IPS-18c (cell line): ENCODE data around the gene MAT1A.
"Not testable (repeated sequence)": the region's sequence is repeated elsewhere in the genome, so short reads cannot be mapped to it uniquely, and the experiment has no call there.

Experiments
- H3K4me3 ChIP-seq: 2 replicates; pipeline ENCODE4 v1.7.0; 2013; ENCODE audit warnings: low read depth, mild to moderate bottlenecking, low read length, moderate library complexity; ENCODE audit not compliant: insufficient read depth
- H3K9me3 ChIP-seq: one replicate; pipeline ENCODE4 v1.6.1; 2013; ENCODE audit warnings: mild to moderate bottlenecking, low read length, moderate library complexity; ENCODE audit not compliant: control insufficient read depth, insufficient read depth

Gene MAT1A

GRCh38 chr10:80289451-80290287, at the start of gene MAT1A:
TSS of gene MAT1A (minus strand) at chr10:80289658. CDS start at chr10:80289423, 235 bp downstream.
- Histone ChIP-seq H3K9me3 (no peaks in the 10 kb centered on the region), H3K4me3 (no peak within 1 kb of the TSS)

- H3K4me3 ChIP-seq = no peak overlapping the region
- peaks cover 2% of the 10 kb centered on the region for H3K9me3 ChIP-seq
Observed at GRCh38 chr10:80333983-80334382, 44.5 kb upstream of the MAT1A start.

- H3K9me3 ChIP-seq = no peaks in the 10 kb centered on the region
- no peak overlapping the region for H3K4me3 ChIP-seq
Observed at GRCh38 chr10:80324891-80325364, 35.5 kb upstream of the MAT1A start.

GRCh38 chr10:80324086-80324485, 34.6 kb upstream of the MAT1A start:
- Histone ChIP-seq H3K9me3 (no peaks in the 10 kb centered on the region), H3K4me3 (no peak overlapping the region)

- Histone ChIP-seq H3K4me3 (no peak overlapping the region), H3K9me3 (no peaks in the 10 kb centered on the region)
Observed at GRCh38 chr10:80323311-80323710, 33.9 kb upstream of the MAT1A start.

GRCh38 chr10:80322711-80323110, 33.3 kb upstream of the MAT1A start:
- H3K9me3 ChIP-seq = no peaks in the 10 kb centered on the region
- H3K4me3 ChIP-seq = no peak overlapping the region

GRCh38 chr10:80322158-80322557, 32.7 kb upstream of the MAT1A start:
- Histone ChIP-seq H3K4me3 (no peak overlapping the region), H3K9me3 (no peaks in the 10 kb centered on the region)

GRCh38 chr10:80321183-80321582, 31.7 kb upstream of the MAT1A start:
- no peaks in the 10 kb centered on the region for H3K9me3 ChIP-seq
- H3K4me3 ChIP-seq = no peak overlapping the region

GRCh38 chr10:80320377-80320776, 30.9 kb upstream of the MAT1A start:
- H3K4me3 ChIP-seq = no peak overlapping the region

GRCh38 chr10:80319725-80320290, 30.4 kb upstream of the MAT1A start:
- no peaks in the 10 kb centered on the region for H3K9me3 ChIP-seq
- H3K4me3 ChIP-seq = no peak overlapping the region

More at GRCh38 chr10:80320377-80320776, 30.9 kb upstream of the MAT1A start:
- no peaks in the 10 kb centered on the region for H3K9me3 ChIP-seq

GRCh38 chr10:80319318-80319717, 29.9 kb upstream of the MAT1A start:
- no peaks in the 10 kb centered on the region for H3K9me3 ChIP-seq
- H3K4me3 ChIP-seq = no peak overlapping the region

- H3K4me3 ChIP-seq = no peak overlapping the region
- H3K9me3 ChIP-seq = no peaks in the 10 kb centered on the region
Observed at GRCh38 chr10:80318742-80319141, 29.3 kb upstream of the MAT1A start.

GRCh38 chr10:80315391-80315790, 25.9 kb upstream of the MAT1A start:
- no peak overlapping the region for H3K4me3 ChIP-seq
- no peaks in the 10 kb centered on the region for H3K9me3 ChIP-seq

- H3K4me3 ChIP-seq = no peak overlapping the region
Observed at GRCh38 chr10:80313523-80313922, 24.1 kb upstream of the MAT1A start.

GRCh38 chr10:80305989-80306388, 16.5 kb upstream of the MAT1A start:
- H3K4me3 ChIP-seq, H3K9me3 ChIP-seq: not testable (repeated sequence)

More at GRCh38 chr10:80313523-80313922, 24.1 kb upstream of the MAT1A start:
- no peaks in the 10 kb centered on the region for H3K9me3 ChIP-seq

- H3K9me3 ChIP-seq = no peaks in the 10 kb centered on the region
- no peak overlapping the region for H3K4me3 ChIP-seq
Observed at GRCh38 chr10:80296942-80297341, 7.5 kb upstream of the MAT1A start.

GRCh38 chr10:80292607-80293239, 3.3 kb upstream of the MAT1A start:
- Histone ChIP-seq H3K4me3 (no peak overlapping the region), H3K9me3 (no peaks in the 10 kb centered on the region)
